Measurements from ENCODE around the gene IGF2BP1.

- no peak for TF ChIP-seq CTCF (IDR thresholded peaks at IDR 0.05; ENCODE audit: control extremely low read depth in 1 of 3, insufficient read depth in 1 of 3, low read depth in 1 of 3, low read length in 3 of 3)
- no peak for TF ChIP-seq POLR2AphosphoS5 (IDR thresholded peaks at IDR 0.05; ENCODE audit: low read depth, low read length)
- no peak for TF ChIP-seq RAD21 (IDR thresholded peaks at IDR 0.05 in 1 of 2, conservative IDR thresholded peaks at IDR 0.05 in 1 of 2; ENCODE audit: low read depth in 2 of 2, low read length in 2 of 2)
- no peak for TF ChIP-seq EP300 (IDR thresholded peaks at IDR 0.05; ENCODE audit: borderline replicate concordance in 1 of 2, low read depth in 2 of 2, low read length in 2 of 2)
- no peak for TF ChIP-seq SUZ12 (IDR thresholded peaks at IDR 0.05; ENCODE audit: low read length)
- no peak for TF ChIP-seq TAF1 (IDR thresholded peaks at IDR 0.05; ENCODE audit: low read depth, low read length)
- TF ChIP-seq HDAC6 (IDR thresholded peaks at IDR 0.05; ENCODE audit: low read depth, low read length): no peak
- no peak for TF ChIP-seq POLR2A (IDR thresholded peaks at IDR 0.05; ENCODE audit: control extremely low read depth in 1 of 2, low read depth in 2 of 2, low read length in 2 of 2)
- TF ChIP-seq GABPA (IDR thresholded peaks at IDR 0.05; ENCODE audit: borderline replicate concordance, insufficient read depth, low read length): no peak
- TF ChIP-seq CTBP2 (IDR thresholded peaks at IDR 0.05; ENCODE audit: borderline replicate concordance, insufficient read depth, insufficient read length, low read length): no peak
- no peak for TF ChIP-seq CEBPB (IDR thresholded peaks at IDR 0.05; ENCODE audit: low read depth, low read length)
- TF ChIP-seq TCF12 (IDR thresholded peaks at IDR 0.05; ENCODE audit: low read depth, low read length): no peak
- no peak for TF ChIP-seq ATF2 (IDR thresholded peaks at IDR 0.05; ENCODE audit: low read length)
These were observed 88.6 kb downstream of the IGF2BP1 start for GRCh38 chr17:49085565-49086315.
